Measurements from ENCODE around the gene RXFP3.

GRCh38 chr5:33929925-33930690 is 6.1 kb upstream of the RXFP3 start:
- TF ChIP-seq EZH2 (IDR thresholded peaks at IDR 0.05; ENCODE audit: borderline replicate concordance, insufficient read depth, low read depth, low read length, poor library complexity, severe bottlenecking) = no peak
- no peak for TF ChIP-seq CTCF (IDR thresholded peaks at IDR 0.05)

All from B cell (primary cell).